Fibroblast of lung (primary cell): ENCODE results near the gene CYB5RL.

Source experiments
- EZH2 ChIP-seq: IDR thresholded peaks from 2 replicates; pipeline ENCODE4 v1.5.1; 2012; ENCODE audit warnings: low read length, control low read depth, mild to moderate bottlenecking; ENCODE audit errors: missing control alignments
- TF ChIP-seq, protein P1 (sequence below), 2 donors: IDR thresholded peaks in 1 of 2; conservative IDR thresholded peaks in 1 of 2; 1 replicate in 1 of 2; 2 replicates in 1 of 2; pipeline ENCODE4 v1.5.1; 2011 to 2012; ENCODE audit warnings: low read length in 2 of 2, control low read depth in 1 of 2, inconsistent platforms in 1 of 2, low read depth in 1 of 2, mild to moderate bottlenecking in 1 of 2

GRCh38 chr1:54167422-54168139, 32.2 kb downstream of the CYB5RL start:
- TF ChIP-seq, protein P1, sequence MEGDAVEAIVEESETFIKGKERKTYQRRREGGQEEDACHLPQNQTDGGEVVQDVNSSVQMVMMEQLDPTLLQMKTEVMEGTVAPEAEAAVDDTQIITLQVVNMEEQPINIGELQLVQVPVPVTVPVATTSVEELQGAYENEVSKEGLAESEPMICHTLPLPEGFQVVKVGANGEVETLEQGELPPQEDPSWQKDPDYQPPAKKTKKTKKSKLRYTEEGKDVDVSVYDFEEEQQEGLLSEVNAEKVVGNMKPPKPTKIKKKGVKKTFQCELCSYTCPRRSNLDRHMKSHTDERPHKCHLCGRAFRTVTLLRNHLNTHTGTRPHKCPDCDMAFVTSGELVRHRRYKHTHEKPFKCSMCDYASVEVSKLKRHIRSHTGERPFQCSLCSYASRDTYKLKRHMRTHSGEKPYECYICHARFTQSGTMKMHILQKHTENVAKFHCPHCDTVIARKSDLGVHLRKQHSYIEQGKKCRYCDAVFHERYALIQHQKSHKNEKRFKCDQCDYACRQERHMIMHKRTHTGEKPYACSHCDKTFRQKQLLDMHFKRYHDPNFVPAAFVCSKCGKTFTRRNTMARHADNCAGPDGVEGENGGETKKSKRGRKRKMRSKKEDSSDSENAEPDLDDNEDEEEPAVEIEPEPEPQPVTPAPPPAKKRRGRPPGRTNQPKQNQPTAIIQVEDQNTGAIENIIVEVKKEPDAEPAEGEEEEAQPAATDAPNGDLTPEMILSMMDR (conservative IDR thresholded peaks at IDR 0.05 in 1 of 2, IDR thresholded peaks at IDR 0.05 in 1 of 2; ENCODE audit: low read depth in 1 of 2, low read length in 2 of 2): no peak
- TF ChIP-seq EZH2: no peak
